GM12873 (cell line): Measurements from ENCODE around the gene RAPGEF5.

ENCODE experiments used
- TF ChIP-seq, protein P1 (sequence below): IDR thresholded peaks from 2 replicates; pipeline ENCODE4 v1.5.1; 2012; ENCODE audit warnings: low read depth, mild to moderate bottlenecking, moderate library complexity, low read length, control low read depth; ENCODE audit not compliant: insufficient read depth; ENCODE audit errors: missing control alignments

Gene RAPGEF5

DNA sequence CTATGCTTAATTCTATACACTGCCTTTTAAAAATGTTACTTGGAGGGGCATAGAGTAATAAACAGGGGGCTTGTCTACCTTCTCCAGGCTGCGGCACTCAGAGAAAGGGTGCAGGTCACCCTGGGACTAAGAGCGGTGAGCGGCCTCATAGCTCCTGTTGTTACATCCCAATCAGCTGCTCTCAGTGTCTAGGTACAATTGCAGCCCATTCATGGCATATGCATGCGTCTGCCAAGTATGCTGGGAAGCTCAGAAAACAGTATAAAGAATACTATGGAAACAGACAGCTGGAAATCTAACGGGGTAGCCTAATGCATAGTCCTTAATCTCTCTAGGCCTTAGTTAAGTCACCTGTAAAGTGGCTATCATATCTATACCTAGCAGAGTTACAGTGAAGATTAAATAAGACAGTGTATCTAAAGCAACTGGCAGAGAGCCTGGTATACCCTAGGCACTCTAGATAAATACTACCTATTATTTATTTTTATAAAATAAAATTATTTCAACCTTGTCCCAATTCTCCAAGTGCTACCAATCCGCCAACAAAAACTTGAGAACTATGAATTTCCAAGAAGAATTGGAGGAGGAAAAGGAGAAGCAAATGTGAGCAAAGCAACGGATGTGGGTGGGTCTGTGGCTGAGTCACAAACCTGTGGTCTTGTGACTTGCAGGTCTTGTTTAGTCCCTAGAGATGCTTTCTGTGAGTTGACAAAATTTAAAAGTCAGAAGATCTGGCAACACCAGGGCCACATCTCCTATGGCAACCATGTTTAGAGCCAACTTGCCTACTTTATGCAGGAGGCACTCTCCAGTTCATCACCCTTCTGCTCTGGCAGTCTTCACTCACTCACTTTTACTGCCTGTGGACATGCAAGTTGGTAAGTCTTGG lies 183.0 kb downstream of the RAPGEF5 start:
- TF ChIP-seq, protein P1, sequence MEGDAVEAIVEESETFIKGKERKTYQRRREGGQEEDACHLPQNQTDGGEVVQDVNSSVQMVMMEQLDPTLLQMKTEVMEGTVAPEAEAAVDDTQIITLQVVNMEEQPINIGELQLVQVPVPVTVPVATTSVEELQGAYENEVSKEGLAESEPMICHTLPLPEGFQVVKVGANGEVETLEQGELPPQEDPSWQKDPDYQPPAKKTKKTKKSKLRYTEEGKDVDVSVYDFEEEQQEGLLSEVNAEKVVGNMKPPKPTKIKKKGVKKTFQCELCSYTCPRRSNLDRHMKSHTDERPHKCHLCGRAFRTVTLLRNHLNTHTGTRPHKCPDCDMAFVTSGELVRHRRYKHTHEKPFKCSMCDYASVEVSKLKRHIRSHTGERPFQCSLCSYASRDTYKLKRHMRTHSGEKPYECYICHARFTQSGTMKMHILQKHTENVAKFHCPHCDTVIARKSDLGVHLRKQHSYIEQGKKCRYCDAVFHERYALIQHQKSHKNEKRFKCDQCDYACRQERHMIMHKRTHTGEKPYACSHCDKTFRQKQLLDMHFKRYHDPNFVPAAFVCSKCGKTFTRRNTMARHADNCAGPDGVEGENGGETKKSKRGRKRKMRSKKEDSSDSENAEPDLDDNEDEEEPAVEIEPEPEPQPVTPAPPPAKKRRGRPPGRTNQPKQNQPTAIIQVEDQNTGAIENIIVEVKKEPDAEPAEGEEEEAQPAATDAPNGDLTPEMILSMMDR = no peak

DNA sequence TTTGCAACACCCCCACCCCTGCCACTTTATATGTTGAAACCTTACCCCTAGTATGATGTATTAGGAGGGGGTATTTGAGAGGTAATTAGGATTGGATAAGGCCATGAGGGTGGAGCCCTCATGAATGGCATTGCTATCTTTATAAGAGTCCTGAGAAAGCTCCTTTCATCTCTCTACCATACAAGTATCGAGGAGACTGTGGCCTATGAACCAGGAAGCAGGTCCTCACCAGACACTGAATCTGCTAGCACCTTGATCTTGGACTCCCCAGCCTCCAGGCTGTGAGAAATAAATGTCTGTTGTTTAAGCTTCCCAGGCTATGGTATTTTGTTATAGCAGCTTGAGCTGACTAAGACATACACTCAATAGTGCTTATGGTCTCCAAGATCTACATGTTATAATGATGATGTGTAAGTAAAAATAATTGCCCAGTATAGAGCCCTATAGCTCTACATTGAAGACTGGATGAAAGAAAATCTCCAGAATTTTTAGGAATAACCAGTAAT lies 188.8 kb downstream of the RAPGEF5 start:
- TF ChIP-seq, protein P1 = no peak

DNA sequence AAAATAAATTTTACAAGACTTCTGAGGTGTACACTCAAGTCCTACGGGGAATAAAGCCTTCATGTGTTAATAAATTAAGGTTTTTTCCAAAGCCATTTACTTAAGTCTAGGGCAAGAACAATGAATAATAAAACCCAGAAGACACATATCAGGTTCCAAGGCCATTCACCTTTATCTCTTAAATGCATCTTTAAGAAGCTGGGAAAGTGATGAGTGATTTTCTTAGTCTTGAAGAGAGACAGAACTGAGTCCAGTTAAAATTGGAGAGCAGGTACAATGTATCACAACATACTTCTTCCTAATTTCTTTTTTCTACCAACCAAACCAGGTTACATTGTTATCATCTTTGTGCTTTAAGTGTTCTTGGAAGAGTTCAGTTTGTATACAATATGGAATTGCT lies 189.5 kb downstream of the RAPGEF5 start:
- TF ChIP-seq, protein P1 = no peak

DNA sequence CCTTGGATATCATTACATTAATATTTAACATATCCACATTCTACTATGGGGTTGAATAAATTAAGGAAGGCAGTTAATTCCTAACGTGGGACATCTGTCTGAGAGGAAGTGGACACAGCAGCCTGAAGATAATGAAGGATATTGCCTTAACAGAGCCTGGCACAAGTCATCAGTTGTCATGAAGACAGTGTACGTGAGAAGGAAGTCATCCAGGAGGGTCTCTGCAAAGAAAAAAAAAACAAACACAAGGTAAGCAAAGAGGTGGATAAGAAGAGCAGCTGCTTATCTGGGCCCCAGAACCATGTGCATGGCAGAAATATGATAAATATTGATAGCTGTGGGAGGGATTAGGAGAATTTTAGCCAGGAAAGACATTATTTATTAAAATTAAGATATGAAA lies 190.0 kb downstream of the RAPGEF5 start:
- TF ChIP-seq, protein P1 = no peak

DNA sequence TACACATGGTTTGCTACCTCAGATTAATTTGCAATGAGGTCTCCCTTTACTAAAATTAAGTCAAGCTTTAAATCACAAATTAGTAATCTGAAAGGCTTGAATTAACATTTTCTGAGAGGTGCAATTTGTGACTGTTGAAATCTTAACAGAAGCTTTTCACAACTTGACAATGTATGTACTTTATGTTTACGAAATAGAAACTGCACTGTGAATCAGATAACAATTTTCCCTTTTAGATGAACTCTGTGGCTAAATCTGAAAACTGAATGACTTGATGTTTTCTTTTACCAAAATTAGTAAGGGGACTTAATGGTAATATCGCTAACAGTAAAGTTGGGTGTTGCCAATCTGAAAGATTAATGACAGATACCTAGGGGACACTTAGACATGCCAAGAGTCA lies 197.6 kb downstream of the RAPGEF5 start:
- TF ChIP-seq, protein P1 = no peak

DNA sequence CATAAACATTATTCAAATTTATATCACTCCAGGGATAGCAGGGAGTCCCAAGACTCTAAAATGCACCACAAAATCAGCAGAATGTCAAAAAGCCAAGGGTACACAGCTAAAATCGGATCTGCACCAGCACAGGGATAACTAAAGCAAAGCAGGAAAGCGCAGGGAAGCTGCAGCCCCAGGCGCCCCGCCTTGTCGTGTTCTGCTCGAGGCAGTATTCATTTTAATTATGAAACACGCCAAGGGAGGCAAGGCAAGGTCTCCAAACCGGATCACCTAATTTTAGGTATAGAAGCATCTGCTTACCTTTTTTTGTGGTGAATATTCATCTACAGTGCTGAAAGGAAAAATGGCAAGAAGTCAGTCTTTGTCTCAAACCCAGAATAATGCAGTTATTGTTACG lies 199.4 kb downstream of the RAPGEF5 start:
- TF ChIP-seq, protein P1 = no peak

DNA sequence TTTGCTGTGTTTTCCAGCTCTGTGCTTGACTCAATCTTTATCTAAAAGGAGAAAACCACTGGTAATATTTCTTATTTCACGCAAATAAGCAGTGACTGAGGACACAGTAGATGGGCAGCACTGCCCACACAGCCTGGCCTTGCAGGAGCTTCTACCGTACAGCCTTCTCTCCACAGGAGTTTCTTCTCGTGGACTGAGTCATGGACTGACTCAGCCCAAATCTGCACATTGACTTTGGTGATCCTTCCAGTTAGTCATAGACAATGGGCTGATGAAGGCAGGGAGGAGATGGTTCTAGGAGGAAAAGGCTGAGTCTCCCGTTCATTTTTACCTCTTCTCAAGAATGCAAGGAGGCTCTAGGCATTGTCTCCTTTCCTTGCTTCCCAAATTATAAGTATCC lies 200.7 kb downstream of the RAPGEF5 start:
- TF ChIP-seq, protein P1 = no peak
